OCI-LY3 (cell line): Measurements from ENCODE around the gene PLD3.
A peak's percentile ranks its signal among the peaks of the same experiment; 100 is the strongest.

Source experiments
- H2AFZ ChIP-seq: fragments of 200-600, 300-600 bp; shearing (Covaris generic); 2 replicates; pipeline ENCODE4 v1.6.0; 2014; ENCODE audit warnings: antibody characterized with exemption, low read depth, low read length
- H3K27ac ChIP-seq: fragments of 200-600, 300-600 bp; sonication (generic); 2 replicates; pipeline ENCODE4 v1.5.1; 2014; ENCODE audit warnings: mild to moderate bottlenecking, low read length, moderate library complexity, mixed read lengths
- H3K27me3 ChIP-seq: fragments of 200-600, 300-600 bp; sonication (generic); 2 replicates; pipeline ENCODE4 v1.6.1; 2014; ENCODE audit warnings: low read depth, low read length, mixed read lengths
- H3K36me3 ChIP-seq: fragments of 200-600, 300-600 bp; sonication (generic); replicated peaks from 2 replicates; pipeline ENCODE3; 2014; ENCODE audit warnings: low read depth, low read length, mixed read lengths
- H3K4me1 ChIP-seq: fragments of 300-600, 200-600 bp; sonication (generic); 2 replicates; pipeline ENCODE4 v1.6.1; 2014; ENCODE audit warnings: low read length, mixed read lengths
- H3K4me2 ChIP-seq: fragments of 200-600, 300-600 bp; sonication (generic); 2 replicates; pipeline ENCODE4 v1.6.1; 2014; ENCODE audit warnings: low read length, mixed read lengths
- H3K4me3 ChIP-seq: fragments of 300-600, 200-600 bp; sonication (generic); 2 replicates; pipeline ENCODE4 v1.5.1; 2014; ENCODE audit warnings: antibody characterized with exemption, mild to moderate bottlenecking, low read length, moderate library complexity
- H3K79me2 ChIP-seq: fragments of 300-600, 200-600 bp; shearing (Covaris generic); 2 replicates; pipeline ENCODE4 v1.6.1; 2014; ENCODE audit warnings: mild to moderate bottlenecking, low read length, mixed read lengths
- H3K9ac ChIP-seq: fragments of 300-600, 200-600 bp; shearing (Covaris generic); 2 replicates; pipeline ENCODE4 v1.6.0; 2014; ENCODE audit warnings: mild to moderate bottlenecking, low read length, moderate library complexity
- H3K9me3 ChIP-seq: fragments of 200-600, 300-600 bp; shearing (Covaris generic); 2 replicates; pipeline ENCODE4 v1.6.1; 2014; ENCODE audit warnings: low read length, mixed read lengths; ENCODE audit not compliant: insufficient read depth
- H4K20me1 ChIP-seq: fragments of 200-600, 300-600 bp; sonication (generic); 2 replicates; pipeline ENCODE4 v1.6.1; 2016; ENCODE audit warnings: low read length, mixed read lengths; ENCODE audit not compliant: insufficient read depth
- CTCF ChIP-seq: fragments of 200-600, 300-600 bp; sonication (generic); IDR thresholded peaks from 2 replicates; pipeline ENCODE4 v1.5.1; 2014; ENCODE audit warnings: antibody characterized with exemption, low read length, low read depth
- EZH2phosphoT487 ChIP-seq: fragments of 200-600 bp; shearing (Covaris generic); IDR thresholded peaks from 2 replicates; pipeline ENCODE4 v1.6.1; 2018; ENCODE audit warnings: antibody characterized with exemption, mixed run types, low read depth

The PLD3 gene

GRCh38 chr19:40339018-40339728 lies 9.3 kb upstream of the PLD3 start:
- H3K9me3 ChIP-seq: no peaks in the 10 kb centered on the region
- 0 out of 2 replicates have a peak, but pooled peaks cover 4% of the 10 kb centered on the region for H3K79me2 ChIP-seq
- H2AFZ ChIP-seq: no peak overlapping the region
- H3K4me1 ChIP-seq: peaks cover 8% of the 10 kb centered on the region
- no peak for TF ChIP-seq EZH2phosphoT487
- TF ChIP-seq CTCF: no peak
- peaks cover 6% of the 10 kb centered on the region for H3K36me3 ChIP-seq
- H3K27ac ChIP-seq: peak overlapping the region; percentile 7; the same call in 1 of the 2 replicates
- no peak overlapping the region for H3K4me3 ChIP-seq
- H3K9ac ChIP-seq: no peak overlapping the region
- no peak overlapping the region for H3K4me2 ChIP-seq
- H4K20me1 ChIP-seq: peaks cover 17% of the 10 kb centered on the region
- H3K27me3 ChIP-seq: no peaks in the 10 kb centered on the region

- no peak overlapping the region for H3K4me3 ChIP-seq
- H3K27ac ChIP-seq: no peak overlapping the region
- no peak overlapping the region for H3K9ac ChIP-seq
- H3K4me1 ChIP-seq: peaks cover 10% of the 10 kb centered on the region
- H3K79me2 ChIP-seq: peaks cover 8% of the 10 kb centered on the region
- no peaks in the 10 kb centered on the region for H3K27me3 ChIP-seq
- H3K9me3 ChIP-seq: no peaks in the 10 kb centered on the region
- no peak overlapping the region for H3K4me2 ChIP-seq
- no peak overlapping the region for H2AFZ ChIP-seq
- peaks cover 2% of the 10 kb centered on the region for H3K36me3 ChIP-seq
- TF ChIP-seq EZH2phosphoT487 (no peak), CTCF (no peak)
- H4K20me1 ChIP-seq: peaks cover 20% of the 10 kb centered on the region
Measured at GRCh38 chr19:40341601-40342482, 6.7 kb upstream of the PLD3 start.

GRCh38 chr19:40342644-40343311 lies 5.7 kb upstream of the PLD3 start:
- no peak overlapping the region for H2AFZ ChIP-seq
- no peaks in the 10 kb centered on the region for H3K9me3 ChIP-seq
- peaks cover 17% of the 10 kb centered on the region for H3K79me2 ChIP-seq
- H3K4me2 ChIP-seq: no peak overlapping the region
- H3K27me3 ChIP-seq: no peaks in the 10 kb centered on the region
- no peak overlapping the region for H3K27ac ChIP-seq
- no peak overlapping the region for H3K9ac ChIP-seq
- TF ChIP-seq CTCF (no peak), EZH2phosphoT487 (no peak)
- peaks cover 17% of the 10 kb centered on the region for H3K4me1 ChIP-seq
- H4K20me1 ChIP-seq: peaks cover 20% of the 10 kb centered on the region
- no peak overlapping the region for H3K4me3 ChIP-seq
- peaks cover 2% of the 10 kb centered on the region for H3K36me3 ChIP-seq

GRCh38 chr19:40344422-40344821 lies 4.1 kb upstream of the PLD3 start:
- Histone ChIP-seq H2AFZ (no peak overlapping the region), H3K27ac (no peak overlapping the region), H3K9me3 (no peaks in the 10 kb centered on the region), H3K27me3 (no peaks in the 10 kb centered on the region), H3K36me3 (peaks cover 2% of the 10 kb centered on the region), H3K79me2 (peaks cover 24% of the 10 kb centered on the region), H3K4me2 (no peak overlapping the region), H3K4me3 (no peak overlapping the region), H3K4me1 (peaks cover 14% of the 10 kb centered on the region), H4K20me1 (peaks cover 12% of the 10 kb centered on the region), H3K9ac (no peak overlapping the region)
- TF ChIP-seq CTCF (no peak), EZH2phosphoT487 (no peak)
